ENCODE data around the gene TMEM127.

GRCh38 chr2:96214554-96214953 is 51.2 kb downstream of the TMEM127 start:
- TF ChIP-seq CTCF (IDR thresholded peaks at IDR 0.05) = no peak
- TF ChIP-seq EP300 (IDR thresholded peaks at IDR 0.05) = no peak
